Transverse colon (tissue), 4 donors: ENCODE results near the gene GSG1L. TPM values are rescaled to one million over a fixed set of nuclear protein-coding genes. Genes with fewer than 3 reads are reported as not detected.

ENCODE experiments used
- DNase-seq: peaks from one replicate; pipeline ENCODE4 v3.0.0-alpha.2; 2019
- H3K27ac ChIP-seq, 4 donors: fragments of 200-600 bp; sonication (generic); 2 replicates each; pipeline ENCODE4 v1.5.1; 2016 to 2018; ENCODE audit warnings: inconsistent platforms in 4 of 4
- H3K27me3 ChIP-seq: fragments of 200-600 bp; sonication (generic); 2 replicates; pipeline ENCODE4 v1.5.1; 2017; ENCODE audit warnings: inconsistent platforms
- H3K36me3 ChIP-seq, 4 donors: fragments of 200-600 bp; sonication (generic); 2 replicates each; pipeline ENCODE4 v1.5.1; 2017 to 2019; ENCODE audit warnings: inconsistent platforms in 4 of 4
- H3K4me1 ChIP-seq, 4 donors: fragments of 200-600 bp; sonication (generic); 2 replicates each; pipeline ENCODE4 v1.5.1; 2017 to 2020; ENCODE audit warnings: inconsistent platforms in 4 of 4
- H3K4me3 ChIP-seq, 4 donors: fragments of 200-600 bp; sonication (generic); 1 replicate in 1 of 4; 2 replicates in 3 of 4; pipeline versions ENCODE4 v1.5.1 to v1.6.1; 2017 to 2019; ENCODE audit warnings: inconsistent platforms in 4 of 4
- H3K9me3 ChIP-seq, 2 donors: fragments of 200-600 bp; sonication (generic); 2 replicates each; pipeline ENCODE4 v1.5.1; 2017 to 2019; ENCODE audit warnings: inconsistent platforms in 2 of 2
- CTCF ChIP-seq, 5 experiments: fragments of 200-600 bp in 3 of 5; fragments of 450-650 bp in 2 of 5; sonication (generic) in 3 of 5; IDR thresholded peaks; 1 replicate in 2 of 5; 2 replicates in 3 of 5; pipeline ENCODE4 v1.5.1; 2016 to 2017; ENCODE audit warnings: antibody characterized with exemption in 5 of 5, inconsistent platforms in 3 of 5, mild to moderate bottlenecking in 2 of 5, moderate library complexity in 1 of 5
- EP300 ChIP-seq: sonication (generic); formaldehyde crosslinking; IDR thresholded peaks from one replicate; pipeline ENCODE4 v1.6.1; 2017; ENCODE audit warnings: antibody characterized with exemption, low read depth
- POLR2A ChIP-seq: fragments of 450-650 bp; IDR thresholded peaks from one replicate; pipeline ENCODE4 v1.6.1; 2016; ENCODE audit warnings: antibody characterized with exemption, mild to moderate bottlenecking, moderate library complexity
- POLR2AphosphoS5 ChIP-seq, 3 donors: sonication (generic); formaldehyde crosslinking; IDR thresholded peaks; one replicate each; pipeline ENCODE4 v1.6.1; 2016; ENCODE audit warnings: antibody characterized with exemption in 3 of 3
- WGBS, 2 donors: methylation state at CpG; one replicate each; pipeline ENCODE4 v1.1.5; 2018; ENCODE audit warnings: low coverage in 1 of 2; 5-methylcytosine and 5-hydroxymethylcytosine counted together
- in situ Hi-C, 4 donors: fragments of 200-750 bp; cut with MboI; loops; one replicate each; pipeline versions ENCODE4 v1.15.0 to v1.15.1; 2017; ENCODE audit warnings: low sequenced_read_pairs in 3 of 4, low pct_ligation_motif_present in 1 of 4, low pct_unique_long_range_greater_than_20kb in 1 of 4
- intact Hi-C: fragments of 100-400 bp; cut with DNase I; formaldehyde crosslinking; loops from one replicate; pipeline ENCODE4 v1.15.1; 2023; ENCODE audit warnings: low total_unique reads
- total RNA-seq, 4 donors: library from RNA; depleted of rRNA; stranded (reverse); fragments of >200 nt; gene quantifications; one replicate each; pipeline ENCODE4 v1.1.0, GENCODE V29; 2016

Gene GSG1L
- total RNA-seq, 4 donors from 2014 or later: not detected

- Histone ChIP-seq H3K27ac (no peak overlapping the region), H3K4me3 (no peak overlapping the region), H3K36me3 (peaks cover 0 to 11% (median 4%) of the 10 kb centered on the region in 4 donors), H3K4me1 (no peaks in the 10 kb centered on the region), H3K9me3 (peaks cover 0 to 3% of the 10 kb centered on the region in 2 donors), H3K27me3 (no peaks in the 10 kb centered on the region)
- WGBS, 2 donors: 97% methylated on average over 21 of the region's 21 CpGs; no CpG with 5 or more reads in 1 of the 2 donors
- in situ Hi-C loops: no loop called here
- intact Hi-C loops: no loop called here
- DNase-seq: no peak
- no peak for TF ChIP-seq EP300
- no peak for TF ChIP-seq CTCF (IDR thresholded peaks at IDR 0.05)
- no peak for TF ChIP-seq POLR2A
- TF ChIP-seq POLR2AphosphoS5 (IDR thresholded peaks at IDR 0.05): no peak
These were observed 297.1 kb downstream of the GSG1L start for GRCh38 chr16:27766236-27766925.

GRCh38 chr16:27764869-27765675 lies 298.4 kb downstream of the GSG1L start:
- 54 to 83% methylated on average over 1 to 8 of the region's 8 CpGs for WGBS, 2 donors

GRCh38 chr16:27764427-27764826 lies 299.1 kb downstream of the GSG1L start:
- Histone ChIP-seq H3K4me1 (no peaks in the 10 kb centered on the region), H3K9me3 (peaks cover 0 to 3% of the 10 kb centered on the region in 2 donors), H3K4me3 (no peak overlapping the region), H3K27me3 (no peaks in the 10 kb centered on the region), H3K36me3 (peaks cover 0 to 11% (median 4%) of the 10 kb centered on the region in 4 donors), H3K27ac (no peak overlapping the region)
- DNase-seq: no peak
- no peak for TF ChIP-seq POLR2A
- TF ChIP-seq CTCF (IDR thresholded peaks at IDR 0.05): no peak
- TF ChIP-seq POLR2AphosphoS5 (IDR thresholded peaks at IDR 0.05): no peak
- TF ChIP-seq EP300: no peak
- WGBS, 2 donors: 91 to 100% methylated on average over 1 to 3 of the region's 3 CpGs
- intact Hi-C loops: no loop called here
- in situ Hi-C loops: no loop called here

More at GRCh38 chr16:27764869-27765675, 298.4 kb downstream of the GSG1L start:
- no peak for DNase-seq
- Histone ChIP-seq H3K27ac (no peak overlapping the region), H3K36me3 (peaks cover 0 to 11% (median 4%) of the 10 kb centered on the region in 4 donors), H3K27me3 (no peaks in the 10 kb centered on the region), H3K9me3 (peaks cover 0 to 3% of the 10 kb centered on the region in 2 donors), H3K4me1 (no peaks in the 10 kb centered on the region), H3K4me3 (no peak overlapping the region)
- intact Hi-C loops: no loop called here
- in situ Hi-C loops: no loop called here
- no peak for TF ChIP-seq POLR2AphosphoS5 (IDR thresholded peaks at IDR 0.05)
- no peak for TF ChIP-seq CTCF (IDR thresholded peaks at IDR 0.05)
- no peak for TF ChIP-seq EP300
- TF ChIP-seq POLR2A: no peak

GRCh38 chr16:27762441-27762840 lies 301.1 kb downstream of the GSG1L start:
- H3K27ac ChIP-seq: no peak overlapping the region
- H3K4me3 ChIP-seq: no peak overlapping the region
- no peaks in the 10 kb centered on the region for H3K27me3 ChIP-seq
- in situ Hi-C loops: no loop called here
- intact Hi-C loops: no loop called here
- H3K36me3 ChIP-seq: peaks cover 0 to 11% (median 4%) of the 10 kb centered on the region in 4 donors
- H3K9me3 ChIP-seq: peaks cover 0 to 3% of the 10 kb centered on the region in 2 donors
- TF ChIP-seq POLR2AphosphoS5 (IDR thresholded peaks at IDR 0.05): no peak
- no peak for TF ChIP-seq POLR2A
- no peak for TF ChIP-seq CTCF (IDR thresholded peaks at IDR 0.05)
- no peak for TF ChIP-seq EP300
- no peak for DNase-seq
- 80 to 90% methylated on average over 1 to 3 of the region's 3 CpGs for whole genome bisulfite sequencing, 2 donors
- no peaks in the 10 kb centered on the region for H3K4me1 ChIP-seq
